Astrocyte of the spinal cord (primary cell): Measurements from ENCODE around the gene SRSF3.
"Not testable (repeated sequence)": the region's sequence is repeated elsewhere in the genome, so short reads cannot be mapped to it uniquely, and the experiment has no call there.

Experiments
- DNase-seq: peaks from one replicate; pipeline ENCODE4 v3.0.0; 2011; ENCODE audit warnings: low read depth, low spot score
- H3K4me3 ChIP-seq: 2 replicates; pipeline ENCODE4 v1.5.1; 2011; ENCODE audit warnings: low read depth, mild to moderate bottlenecking, low read length, moderate library complexity
- in situ Hi-C: cut with HindIII; loops from 2 replicates; pipeline ENCODE4 v1.10.0; 2017; ENCODE audit warnings: low sequenced_read_pairs
- TF ChIP-seq, protein P1 (sequence below): IDR thresholded peaks from 2 replicates; pipeline ENCODE4 v1.5.1; 2012; ENCODE audit warnings: low read depth, mild to moderate bottlenecking, low read length, inconsistent platforms

SRSF3 gene

DNA sequence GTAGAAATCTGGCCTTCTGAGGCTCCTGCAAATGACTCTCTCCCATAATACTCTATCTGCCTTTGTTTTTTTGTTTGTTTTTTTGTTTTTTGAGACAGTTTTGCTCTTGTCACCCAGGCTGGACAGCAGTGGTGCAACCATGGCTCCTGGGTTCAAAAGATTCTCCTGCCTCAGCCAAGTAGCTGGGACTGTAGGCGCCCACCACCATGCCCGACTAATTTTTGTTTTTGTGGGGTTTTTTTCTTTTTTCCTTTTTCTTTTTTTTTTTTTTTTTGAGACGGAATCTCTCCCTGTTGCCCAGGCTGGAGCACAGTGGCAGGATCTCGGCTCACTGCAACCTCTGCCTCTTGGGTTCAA lies 30.3 kb upstream of the SRSF3 start:
- in situ Hi-C loops = no loop called here
- TF ChIP-seq, protein P1, sequence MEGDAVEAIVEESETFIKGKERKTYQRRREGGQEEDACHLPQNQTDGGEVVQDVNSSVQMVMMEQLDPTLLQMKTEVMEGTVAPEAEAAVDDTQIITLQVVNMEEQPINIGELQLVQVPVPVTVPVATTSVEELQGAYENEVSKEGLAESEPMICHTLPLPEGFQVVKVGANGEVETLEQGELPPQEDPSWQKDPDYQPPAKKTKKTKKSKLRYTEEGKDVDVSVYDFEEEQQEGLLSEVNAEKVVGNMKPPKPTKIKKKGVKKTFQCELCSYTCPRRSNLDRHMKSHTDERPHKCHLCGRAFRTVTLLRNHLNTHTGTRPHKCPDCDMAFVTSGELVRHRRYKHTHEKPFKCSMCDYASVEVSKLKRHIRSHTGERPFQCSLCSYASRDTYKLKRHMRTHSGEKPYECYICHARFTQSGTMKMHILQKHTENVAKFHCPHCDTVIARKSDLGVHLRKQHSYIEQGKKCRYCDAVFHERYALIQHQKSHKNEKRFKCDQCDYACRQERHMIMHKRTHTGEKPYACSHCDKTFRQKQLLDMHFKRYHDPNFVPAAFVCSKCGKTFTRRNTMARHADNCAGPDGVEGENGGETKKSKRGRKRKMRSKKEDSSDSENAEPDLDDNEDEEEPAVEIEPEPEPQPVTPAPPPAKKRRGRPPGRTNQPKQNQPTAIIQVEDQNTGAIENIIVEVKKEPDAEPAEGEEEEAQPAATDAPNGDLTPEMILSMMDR = no peak

DNA sequence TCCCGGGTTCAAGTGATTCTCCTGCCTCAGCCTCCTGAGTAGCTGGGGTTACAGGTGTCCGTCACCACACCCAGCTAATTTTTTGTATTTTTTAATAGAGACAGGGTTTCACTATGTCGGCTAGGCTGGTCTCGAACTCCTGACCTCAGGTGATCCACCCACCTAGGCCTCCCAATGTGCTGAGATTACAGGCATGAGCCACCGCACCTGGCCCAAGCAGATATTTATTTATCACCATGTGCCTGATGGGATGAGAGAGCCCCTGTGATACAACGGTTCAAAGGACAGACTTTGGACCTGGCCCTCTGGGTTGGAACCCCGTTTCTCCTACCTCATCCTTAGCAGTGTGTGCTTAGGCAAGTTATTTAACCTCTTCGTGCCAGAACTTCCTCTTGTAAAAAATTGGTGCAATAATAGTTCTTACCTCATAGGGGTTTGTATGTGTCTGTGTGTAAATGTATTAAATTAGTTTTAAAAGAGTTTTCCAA lies 27.7 kb upstream of the SRSF3 start:
- H3K4me3 ChIP-seq = no peak overlapping the region
- in situ Hi-C loops = no loop called here
- DNase-seq = no peak
- TF ChIP-seq, protein P1 = no peak

More for the DNA sequence above, 30.3 kb upstream of the SRSF3 start:
- H3K4me3 ChIP-seq = no peak overlapping the region
- DNase-seq = no peak

DNA sequence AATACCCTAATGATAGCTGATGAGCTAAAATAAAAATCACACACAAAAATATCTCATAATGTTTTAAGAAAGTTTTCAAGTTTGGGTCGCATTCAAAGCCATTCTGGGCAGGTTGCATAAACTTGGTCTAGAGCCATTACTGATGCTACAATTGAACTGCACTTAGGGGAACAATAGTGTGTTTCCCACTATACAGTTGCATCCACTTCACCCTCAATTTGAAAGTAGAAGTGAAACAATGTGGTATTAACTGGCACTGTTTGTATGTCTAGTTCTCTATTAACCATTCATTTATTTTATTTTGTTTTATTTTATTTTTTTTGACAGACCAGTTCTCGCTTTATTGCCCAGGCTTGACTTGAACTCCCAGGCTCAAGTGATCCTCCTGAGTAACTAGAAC lies 23.9 kb upstream of the SRSF3 start:
- DNase-seq = no peak
- in situ Hi-C loops = no loop called here
- TF ChIP-seq, protein P1 = no peak
- no peak overlapping the region for H3K4me3 ChIP-seq

DNA sequence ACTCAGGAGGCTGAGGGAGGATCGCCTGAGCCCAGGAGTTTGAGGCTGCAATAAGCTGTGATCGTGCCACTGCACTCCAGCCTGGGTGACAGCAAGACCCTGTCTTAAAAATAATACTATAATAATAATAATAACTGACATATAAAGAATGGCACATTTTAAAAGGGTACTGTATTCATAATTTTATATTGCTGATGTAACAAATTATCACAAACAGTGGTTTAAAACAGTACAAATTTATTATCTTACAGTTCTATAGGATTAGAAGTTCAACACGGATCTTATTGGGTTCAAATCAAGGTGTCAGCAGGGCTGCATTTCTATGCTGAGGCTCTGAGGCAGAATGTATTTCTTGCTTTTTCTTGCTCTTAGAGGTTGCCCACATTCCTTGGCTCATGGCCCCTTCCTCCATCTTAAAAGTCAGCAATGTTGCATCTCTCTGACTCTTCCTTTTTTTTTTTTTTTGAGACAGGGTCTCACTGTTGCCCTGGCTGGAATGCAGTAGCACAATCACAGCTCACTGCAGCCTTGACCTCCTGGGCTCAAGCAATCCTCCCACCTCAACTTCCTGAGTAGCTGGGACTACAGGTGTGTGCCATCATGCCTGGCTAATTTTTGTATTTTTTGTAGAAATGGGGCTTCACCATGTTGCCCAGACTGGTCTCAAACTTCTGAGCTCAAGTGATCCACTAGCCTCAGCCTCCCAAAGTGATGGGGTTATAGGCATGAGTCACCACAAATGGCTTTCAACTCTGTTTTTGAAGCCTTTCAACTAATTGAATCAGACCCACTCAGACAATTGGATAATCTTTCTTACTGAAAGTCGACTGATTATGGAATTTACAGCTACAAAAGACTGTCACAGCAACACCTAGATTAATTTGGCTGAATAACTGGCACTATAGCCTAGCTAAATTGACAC lies 22.8 kb upstream of the SRSF3 start:
- H3K4me3 ChIP-seq = no peak overlapping the region
- DNase-seq = no peak
- TF ChIP-seq, protein P1 = no peak
- in situ Hi-C loops = no loop called here

DNA sequence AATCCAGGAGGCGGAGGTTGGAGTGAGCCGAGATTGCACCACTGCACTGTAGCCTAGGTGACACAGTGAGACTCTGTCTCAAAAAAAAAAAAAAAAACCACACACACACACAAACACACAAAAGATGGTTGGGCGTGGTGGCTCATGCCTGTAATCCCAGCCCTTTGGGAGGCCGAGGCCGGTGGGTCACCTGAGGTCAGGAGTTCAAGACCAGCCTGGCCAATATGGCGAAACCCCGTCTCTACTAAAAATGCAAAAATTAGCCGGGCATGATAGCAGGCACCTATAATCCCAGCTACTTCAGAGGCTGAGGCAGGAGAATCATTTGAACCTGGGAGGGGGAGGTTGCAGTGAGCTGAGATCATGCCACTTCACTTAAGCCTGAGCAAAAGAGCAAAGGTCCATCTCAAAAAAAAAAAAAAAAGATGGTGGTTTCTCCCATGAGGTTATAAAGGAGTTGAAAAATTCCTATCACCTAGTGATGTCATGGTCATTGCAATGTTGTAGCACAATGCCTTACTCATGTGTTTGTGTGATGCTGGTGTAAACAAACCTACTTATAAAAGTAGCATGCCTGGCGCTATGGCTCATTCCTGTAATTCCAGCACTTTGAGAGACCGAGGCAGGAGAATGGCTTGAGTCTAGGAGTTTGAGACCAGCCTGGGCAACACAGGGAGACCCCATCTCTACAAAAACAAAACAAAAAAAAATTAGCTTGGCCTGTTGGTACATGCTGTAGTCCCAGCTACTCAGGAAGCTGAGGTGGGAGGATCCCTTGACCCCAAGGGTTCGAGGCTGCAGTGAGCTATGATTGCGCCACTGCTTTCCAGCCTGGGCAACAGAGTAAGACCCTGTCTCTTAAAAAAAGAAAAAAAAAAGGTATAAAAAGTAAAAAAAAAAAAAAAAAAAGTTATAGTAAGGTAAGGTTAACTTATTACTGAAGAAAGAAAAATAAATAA lies 21.5 kb upstream of the SRSF3 start:
- in situ Hi-C loops, DNase-seq, H3K4me3 ChIP-seq: not testable (repeated sequence)

DNA sequence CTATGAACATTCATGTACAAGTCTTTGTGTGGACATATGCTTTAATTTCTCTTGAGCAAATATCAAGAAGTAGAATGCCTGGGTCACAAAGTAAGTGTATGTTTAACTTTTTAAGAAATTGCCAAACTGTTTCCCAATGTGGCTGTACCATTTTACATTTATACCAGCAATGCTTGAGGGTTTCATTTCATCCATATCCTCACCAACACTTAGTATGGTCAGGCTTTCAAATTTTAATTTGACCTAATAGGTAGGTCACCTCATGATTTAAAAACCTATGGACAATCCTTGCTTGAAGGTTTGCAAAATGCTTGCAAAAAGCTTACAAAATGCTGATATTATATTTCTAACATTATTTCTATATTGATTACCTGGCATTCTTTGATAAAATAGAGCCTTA lies 19.5 kb upstream of the SRSF3 start:
- DNase-seq = no peak
- in situ Hi-C loops = no loop called here

More for the DNA sequence above, 19.5 kb upstream of the SRSF3 start:
- TF ChIP-seq, protein P1 = no peak
- H3K4me3 ChIP-seq = no peak overlapping the region
